Left ventricle myocardium inferior (tissue), 1 donor: ENCODE measurements around the gene GLG1. TPM values are rescaled to one million over a fixed set of nuclear protein-coding genes. Genes with fewer than 3 reads are reported as not detected.
"Not testable (repeated sequence)": the region's sequence is repeated elsewhere in the genome, so short reads cannot be mapped to it uniquely, and the experiment has no call there.

Source experiments
- DNase-seq: peaks from one replicate; pipeline ENCODE4 v3.0.0-alpha.2; 2020
- H3K27ac ChIP-seq: fragments of 200-600 bp; replicated peaks from 2 replicates; pipeline ENCODE4 v1.8.0; 2021
- H3K27me3 ChIP-seq: fragments of 200-600 bp; 2 replicates; pipeline ENCODE4 v1.8.0; 2021; ENCODE audit warnings: low read depth
- H3K36me3 ChIP-seq: fragments of 200-600 bp; 2 replicates; pipeline ENCODE4 v1.8.0; 2021
- H3K4me1 ChIP-seq: fragments of 200-600 bp; 2 replicates; pipeline ENCODE4 v1.8.0; 2021
- H3K4me3 ChIP-seq: fragments of 200-600 bp; 2 replicates; pipeline ENCODE4 v1.8.0; 2021; ENCODE audit warnings: mild to moderate bottlenecking, moderate library complexity
- H3K9me3 ChIP-seq: fragments of 200-600 bp; replicated peaks from 2 replicates; pipeline ENCODE4 v1.8.0; 2021
- CTCF ChIP-seq: fragments of 200-600 bp; IDR thresholded peaks from 2 replicates; pipeline ENCODE4 v1.8.0; 2021; ENCODE audit warnings: antibody characterized with exemption, mild to moderate bottlenecking, borderline replicate concordance
- intact Hi-C: fragments of 100-400 bp; cut with micrococcal nuclease; formaldehyde crosslinking; loops from one replicate; pipeline ENCODE4 v1.11.0; 2022
- total RNA-seq: library from RNA; stranded (reverse); fragmentation: NEBNext Ultra II Directional; extraction: Animal tissue kit (Norgen Biotek cat#: 25700); gene quantifications from one replicate; pipeline ENCODE4 v1.2.1, GENCODE V29; 2021
- donor health status: DM: no; HTN: yes; CAD: no; lungs with severe emphysema.

GLG1 gene
- total RNA-seq, 1 donor from 2014 or later = 72.7 TPM

- Histone ChIP-seq H3K4me3 (no peak overlapping the region), H3K27me3 (no peaks in the 10 kb centered on the region), H3K36me3 (peaks cover 33% of the 10 kb centered on the region), H3K9me3 (no peaks in the 10 kb centered on the region), H3K27ac (peak overlapping the region; percentile 93), H3K4me1 (peaks cover 49% of the 10 kb centered on the region)
- DNase-seq = peak; percentile 63
- TF ChIP-seq CTCF = no peak
- intact Hi-C loops = no loop called here
Measured at GRCh38 chr16:74448990-74449389, 157.9 kb downstream of the GLG1 start.

GRCh38 chr16:74447578-74447977 is 159.3 kb downstream of the GLG1 start:
- peaks cover 49% of the 10 kb centered on the region for H3K4me1 ChIP-seq
- intact Hi-C loops = no loop called here
- TF ChIP-seq CTCF = no peak
- peaks cover 19% of the 10 kb centered on the region for H3K36me3 ChIP-seq
- peak overlapping the region; percentile 93 for H3K27ac ChIP-seq
- no peak overlapping the region for H3K4me3 ChIP-seq
- no peaks in the 10 kb centered on the region for H3K27me3 ChIP-seq
- no peak for DNase-seq
- H3K9me3 ChIP-seq = no peaks in the 10 kb centered on the region

- Histone ChIP-seq H3K4me1 (peaks cover 49% of the 10 kb centered on the region), H3K27me3 (no peaks in the 10 kb centered on the region), H3K27ac (peak overlapping the region; percentile 93), H3K36me3 (peaks cover 12% of the 10 kb centered on the region), H3K9me3 (no peaks in the 10 kb centered on the region), H3K4me3 (no peak overlapping the region)
- no peak for DNase-seq
- intact Hi-C loops = no loop called here
- no peak for TF ChIP-seq CTCF
Measured at GRCh38 chr16:74446866-74447265, 160.0 kb downstream of the GLG1 start.

GRCh38 chr16:74443624-74444346 is 163.1 kb downstream of the GLG1 start:
- H3K27me3 ChIP-seq, H3K36me3 ChIP-seq, H3K9me3 ChIP-seq, intact Hi-C loops, H3K27ac ChIP-seq, DNase-seq, H3K4me3 ChIP-seq: not testable (repeated sequence)
- H3K4me1 ChIP-seq = peaks cover 23% of the 10 kb centered on the region

GRCh38 chr16:74439685-74440084 is 167.2 kb downstream of the GLG1 start:
- Histone ChIP-seq H3K4me1 (peaks cover 6% of the 10 kb centered on the region), H3K36me3 (no peaks in the 10 kb centered on the region), H3K9me3 (no peaks in the 10 kb centered on the region), H3K27me3 (no peaks in the 10 kb centered on the region), H3K27ac (no peak overlapping the region), H3K4me3 (no peak overlapping the region)
- no peak for DNase-seq
- no peak for TF ChIP-seq CTCF
- intact Hi-C loops = no loop called here

GRCh38 chr16:74438492-74438979 is 168.4 kb downstream of the GLG1 start:
- Histone ChIP-seq H3K36me3 (no peaks in the 10 kb centered on the region), H3K9me3 (no peaks in the 10 kb centered on the region), H3K4me1 (peaks cover 6% of the 10 kb centered on the region), H3K27me3 (no peaks in the 10 kb centered on the region), H3K27ac (peak overlapping the region; percentile 31), H3K4me3 (no peak overlapping the region)
- intact Hi-C loops = no loop called here
- TF ChIP-seq CTCF = no peak
- DNase-seq = no peak
